ENCODE results near the gene ADGRG3. TPM values are rescaled to one million over a fixed set of nuclear protein-coding genes. Genes with fewer than 3 reads are reported as not detected.

The ADGRG3 gene
- total RNA-seq, 4 donors from 2014 or later: 0.32 to 2.0 (median 2.0) TPM; not detected in 1

GRCh38 chr16:57722651-57723050 lies 54.5 kb downstream of the ADGRG3 start:
- 72% methylated on average over 11 of the region's 11 CpGs for WGBS
- Histone ChIP-seq H3K27me3 (no peaks in the 10 kb centered on the region), H3K27ac (no peak overlapping the region), H3K4me3 (no peak overlapping the region), H3K4me1 (no peaks in the 10 kb centered on the region), H3K9me3 (no peaks in the 10 kb centered on the region), H3K36me3 (no peaks in the 10 kb centered on the region)
- no peak for DNase-seq (ENCODE audit: low spot score in 2 of 2)
- TF ChIP-seq POLR2A (IDR thresholded peaks at IDR 0.05) (no peak), POLR2AphosphoS5 (IDR thresholded peaks at IDR 0.05) (no peak), EP300 (IDR thresholded peaks at IDR 0.05) (no peak)
- TF ChIP-seq, protein P1, sequence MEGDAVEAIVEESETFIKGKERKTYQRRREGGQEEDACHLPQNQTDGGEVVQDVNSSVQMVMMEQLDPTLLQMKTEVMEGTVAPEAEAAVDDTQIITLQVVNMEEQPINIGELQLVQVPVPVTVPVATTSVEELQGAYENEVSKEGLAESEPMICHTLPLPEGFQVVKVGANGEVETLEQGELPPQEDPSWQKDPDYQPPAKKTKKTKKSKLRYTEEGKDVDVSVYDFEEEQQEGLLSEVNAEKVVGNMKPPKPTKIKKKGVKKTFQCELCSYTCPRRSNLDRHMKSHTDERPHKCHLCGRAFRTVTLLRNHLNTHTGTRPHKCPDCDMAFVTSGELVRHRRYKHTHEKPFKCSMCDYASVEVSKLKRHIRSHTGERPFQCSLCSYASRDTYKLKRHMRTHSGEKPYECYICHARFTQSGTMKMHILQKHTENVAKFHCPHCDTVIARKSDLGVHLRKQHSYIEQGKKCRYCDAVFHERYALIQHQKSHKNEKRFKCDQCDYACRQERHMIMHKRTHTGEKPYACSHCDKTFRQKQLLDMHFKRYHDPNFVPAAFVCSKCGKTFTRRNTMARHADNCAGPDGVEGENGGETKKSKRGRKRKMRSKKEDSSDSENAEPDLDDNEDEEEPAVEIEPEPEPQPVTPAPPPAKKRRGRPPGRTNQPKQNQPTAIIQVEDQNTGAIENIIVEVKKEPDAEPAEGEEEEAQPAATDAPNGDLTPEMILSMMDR (IDR thresholded peaks at IDR 0.05): no peak

DNA sequence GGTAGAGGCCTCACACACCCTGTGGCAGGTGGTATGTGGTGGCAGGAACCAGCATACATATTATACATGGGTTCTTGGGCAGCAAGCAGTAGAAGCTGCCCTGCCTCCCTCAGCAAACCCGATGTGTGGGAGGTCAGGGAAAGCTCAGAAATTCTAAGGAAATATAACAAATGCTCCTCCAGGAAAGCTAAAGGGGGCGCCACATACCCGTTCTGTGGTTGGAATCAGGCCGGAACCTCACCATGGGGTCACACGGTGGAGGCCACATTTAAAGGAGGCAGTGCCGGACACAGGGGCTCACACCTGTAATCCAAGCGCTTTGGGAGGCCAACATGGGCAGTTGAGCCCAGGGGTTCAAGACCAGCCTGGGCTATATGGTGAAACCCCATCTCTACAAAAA lies 55.1 kb downstream of the ADGRG3 start:
- TF ChIP-seq POLR2AphosphoS5 (IDR thresholded peaks at IDR 0.05) (no peak), POLR2A (IDR thresholded peaks at IDR 0.05) (no peak), EP300 (IDR thresholded peaks at IDR 0.05) (no peak)
- H3K27me3 ChIP-seq: no peaks in the 10 kb centered on the region
- 83% methylated on average over 7 of the region's 7 CpGs for WGBS
- H3K4me3 ChIP-seq: no peak overlapping the region
- DNase-seq (ENCODE audit: low spot score in 2 of 2): no peak
- H3K27ac ChIP-seq: no peak overlapping the region
- no peaks in the 10 kb centered on the region for H3K4me1 ChIP-seq
- no peaks in the 10 kb centered on the region for H3K9me3 ChIP-seq
- H3K36me3 ChIP-seq: no peaks in the 10 kb centered on the region

DNA sequence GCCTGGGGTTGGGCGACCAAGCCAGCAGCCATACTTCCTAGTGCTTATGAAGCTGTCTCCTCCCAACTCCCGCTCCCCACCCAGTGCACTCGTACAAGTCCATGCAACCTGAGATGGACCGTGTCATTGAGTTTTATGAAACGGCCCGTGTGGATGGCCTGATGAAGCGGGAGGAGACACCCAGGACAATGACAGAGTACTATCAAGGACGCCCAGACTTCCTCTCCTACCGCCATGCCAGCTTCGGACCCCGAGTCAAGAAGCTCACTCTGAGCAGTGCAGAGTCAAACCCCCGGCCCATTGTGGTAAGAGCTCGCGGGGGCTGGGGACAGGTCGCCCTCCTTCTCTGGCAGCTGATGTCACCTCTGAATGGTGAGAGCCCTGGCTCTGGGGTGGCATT lies 56.4 kb downstream of the ADGRG3 start:
- H3K27ac ChIP-seq: no peak overlapping the region
- H3K4me1 ChIP-seq: no peaks in the 10 kb centered on the region
- H3K36me3 ChIP-seq: no peaks in the 10 kb centered on the region
- no peaks in the 10 kb centered on the region for H3K9me3 ChIP-seq
- DNase-seq (ENCODE audit: low spot score in 2 of 2): no peak
- WGBS: 87% methylated on average over 12 of the region's 15 CpGs
- TF ChIP-seq EP300 (IDR thresholded peaks at IDR 0.05): no peak
- TF ChIP-seq POLR2AphosphoS5 (IDR thresholded peaks at IDR 0.05): no peak
- TF ChIP-seq, protein P1 (IDR thresholded peaks at IDR 0.05): no peak
- TF ChIP-seq POLR2A (IDR thresholded peaks at IDR 0.05): no peak
- H3K27me3 ChIP-seq: no peaks in the 10 kb centered on the region
- no peak overlapping the region for H3K4me3 ChIP-seq

DNA sequence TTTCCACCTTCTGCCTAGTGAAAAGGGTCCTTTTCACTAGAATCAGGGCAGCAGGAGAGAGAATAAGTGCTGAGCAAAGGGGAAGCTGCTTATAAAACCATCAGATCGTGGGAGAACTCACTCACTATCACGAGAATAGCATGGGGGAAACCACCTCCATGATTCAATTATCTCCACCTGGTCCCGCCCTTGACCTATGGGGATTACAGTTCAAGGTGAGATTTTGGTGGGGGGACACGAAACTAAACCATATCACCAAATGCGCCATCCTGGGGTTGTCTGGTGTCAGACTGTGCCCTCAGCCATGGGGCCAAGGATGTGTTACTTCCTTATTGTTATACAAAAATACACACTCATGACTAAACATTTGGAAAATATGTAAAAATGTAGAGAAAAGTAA lies 57.0 kb downstream of the ADGRG3 start:
- 69% methylated on average over 5 of the region's 5 CpGs for WGBS
- Histone ChIP-seq H3K27ac (no peak overlapping the region), H3K9me3 (no peaks in the 10 kb centered on the region), H3K27me3 (no peaks in the 10 kb centered on the region), H3K36me3 (no peaks in the 10 kb centered on the region), H3K4me1 (no peaks in the 10 kb centered on the region), H3K4me3 (no peak overlapping the region)
- TF ChIP-seq POLR2A (IDR thresholded peaks at IDR 0.05): no peak
- no peak for TF ChIP-seq EP300 (IDR thresholded peaks at IDR 0.05)
- TF ChIP-seq, protein P1 (IDR thresholded peaks at IDR 0.05): no peak
- no peak for TF ChIP-seq POLR2AphosphoS5 (IDR thresholded peaks at IDR 0.05)
- DNase-seq (ENCODE audit: low spot score in 2 of 2): no peak

GRCh38 chr16:57725554-57725953 lies 57.4 kb downstream of the ADGRG3 start:
- no peak for TF ChIP-seq POLR2A (IDR thresholded peaks at IDR 0.05)
- TF ChIP-seq, protein P1 (IDR thresholded peaks at IDR 0.05): no peak
- no peak for TF ChIP-seq POLR2AphosphoS5 (IDR thresholded peaks at IDR 0.05)
- TF ChIP-seq EP300 (IDR thresholded peaks at IDR 0.05): no peak
- 78% methylated on average over 4 of the region's 5 CpGs for WGBS
- DNase-seq (ENCODE audit: low spot score in 2 of 2): no peak
- H3K27me3 ChIP-seq: no peaks in the 10 kb centered on the region
- no peaks in the 10 kb centered on the region for H3K9me3 ChIP-seq
- H3K36me3 ChIP-seq: no peaks in the 10 kb centered on the region
- H3K4me3 ChIP-seq: no peak overlapping the region
- no peak overlapping the region for H3K27ac ChIP-seq
- H3K4me1 ChIP-seq: no peaks in the 10 kb centered on the region

- H3K4me1 ChIP-seq: no peaks in the 10 kb centered on the region
- 91% methylated on average over 28 of the region's 30 CpGs for WGBS
- no peak overlapping the region for H3K27ac ChIP-seq
- H3K27me3 ChIP-seq: no peaks in the 10 kb centered on the region
- H3K36me3 ChIP-seq: no peaks in the 10 kb centered on the region
- H3K9me3 ChIP-seq: no peaks in the 10 kb centered on the region
- no peak for TF ChIP-seq POLR2AphosphoS5 (IDR thresholded peaks at IDR 0.05)
- no peak for TF ChIP-seq EP300 (IDR thresholded peaks at IDR 0.05)
- TF ChIP-seq, protein P1 (IDR thresholded peaks at IDR 0.05): no peak
- no peak for TF ChIP-seq POLR2A (IDR thresholded peaks at IDR 0.05)
- DNase-seq (ENCODE audit: low spot score in 2 of 2): no peak
- no peak overlapping the region for H3K4me3 ChIP-seq
Observed at GRCh38 chr16:57725976-57726375, 57.9 kb downstream of the ADGRG3 start.

Measured in suprapubic skin (tissue), 4 donors.